GM19351 (cell line): Measurements from ENCODE around the gene RBM22.
A peak's percentile ranks its signal among the peaks of the same experiment; 100 is the strongest.

Source experiments
- ATAC-seq: cut with Tn5 transposase; IDR thresholded peaks from one replicate; pipeline ENCODE4 v1.9.1; 2021; ENCODE audit warnings: mild to moderate bottlenecking, moderate library complexity; ENCODE audit not compliant: unreplicated experiment

Gene RBM22

GRCh38 chr5:150672884-150673275, 28.0 kb downstream of the RBM22 start:
- no peak for ATAC-seq

- no peak for ATAC-seq
Measured at GRCh38 chr5:150672237-150672883, 28.5 kb downstream of the RBM22 start.

DNA sequence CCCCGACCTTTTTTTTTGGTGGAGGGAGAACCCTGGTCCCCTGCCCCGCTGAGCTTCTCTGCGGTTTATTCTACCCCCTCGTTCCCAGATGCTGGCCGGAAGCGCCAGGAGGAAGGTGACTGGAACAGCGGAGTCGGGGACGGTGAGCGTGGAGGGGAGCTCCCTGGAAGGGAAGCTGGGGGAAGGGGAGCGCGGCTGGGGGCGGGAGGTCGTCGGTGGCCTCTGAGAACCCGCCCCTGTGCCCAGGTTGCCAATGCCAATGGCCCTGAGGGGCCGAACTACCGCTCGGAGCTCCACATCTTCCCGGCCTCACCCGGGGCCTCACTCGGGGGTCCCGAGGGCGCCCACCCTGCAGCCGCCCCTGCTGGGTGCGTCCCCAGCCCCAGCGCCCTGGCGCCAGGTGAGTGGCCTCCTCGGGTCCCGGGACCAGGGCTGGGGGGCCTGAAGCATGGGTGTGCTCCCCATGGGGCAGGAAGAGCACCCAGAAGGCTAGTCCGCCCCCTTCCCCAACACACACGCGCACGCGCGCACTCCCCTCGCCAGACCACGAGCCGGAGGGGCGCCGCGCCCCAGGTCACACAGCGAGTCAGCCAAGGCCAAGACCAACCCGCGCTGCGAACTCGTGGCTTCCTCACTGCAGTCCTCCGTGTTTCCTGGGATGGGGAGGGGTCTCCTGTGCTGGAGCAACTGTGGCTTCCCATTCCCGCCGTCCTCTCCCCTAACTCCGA, 29.2 kb downstream of the RBM22 start:
- no peak for ATAC-seq

GRCh38 chr5:150670948-150671310, 29.9 kb downstream of the RBM22 start:
- no peak for ATAC-seq

DNA sequence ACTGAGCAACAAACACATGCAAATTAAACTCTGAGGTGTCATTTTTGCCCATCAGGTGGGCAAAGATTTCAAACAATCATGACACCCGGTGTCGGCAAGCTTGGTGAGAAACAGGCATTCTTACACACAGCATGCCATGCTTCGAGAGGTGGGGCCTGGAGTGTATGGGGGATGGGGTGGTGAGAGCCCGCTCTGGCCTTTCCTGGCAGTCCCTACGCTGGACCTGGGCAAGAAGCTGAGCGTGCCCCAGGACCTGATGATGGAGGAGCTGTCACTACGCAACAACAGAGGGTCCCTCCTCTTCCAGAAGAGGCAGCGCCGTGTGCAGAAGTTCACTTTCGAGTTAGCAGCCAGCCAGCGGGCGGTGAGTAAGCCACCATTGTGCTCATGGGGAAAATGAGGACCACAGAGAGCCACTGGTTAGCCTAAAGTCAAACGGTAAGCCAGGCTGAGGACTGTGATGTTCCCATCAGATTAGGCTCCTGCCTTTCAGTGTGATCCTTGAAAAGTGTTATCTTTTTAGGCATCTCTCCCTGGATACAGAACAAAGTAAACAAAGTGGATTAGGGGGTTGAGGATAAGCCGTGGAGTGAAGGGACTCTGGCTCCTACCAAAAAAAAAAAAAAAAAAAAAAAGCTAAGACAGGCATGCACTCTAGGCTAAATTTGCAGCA, 30.5 kb downstream of the RBM22 start:
- no peak for ATAC-seq

DNA sequence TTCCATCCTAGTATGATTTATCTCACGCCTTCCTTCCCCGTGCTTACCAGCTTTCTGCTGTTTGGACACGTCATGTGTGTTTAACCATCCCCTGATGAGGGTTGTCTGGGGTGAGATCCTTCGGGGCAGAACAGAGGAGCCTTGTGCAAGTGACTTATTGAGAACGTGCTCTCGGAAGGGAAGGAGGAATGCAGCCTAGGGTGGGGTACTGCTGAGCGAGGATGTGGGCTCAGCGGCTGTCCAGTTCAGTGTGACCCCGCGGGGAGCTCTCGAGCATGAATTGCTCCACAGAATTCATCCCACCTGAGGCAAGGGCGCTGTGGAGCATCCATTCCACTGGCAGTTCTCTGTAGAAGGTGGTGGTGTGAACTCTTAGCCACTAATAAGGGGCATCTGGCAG, 35.8 kb downstream of the RBM22 start:
- ATAC-seq = no peak

GRCh38 chr5:150663936-150664335, 36.9 kb downstream of the RBM22 start:
- ATAC-seq = no peak

DNA sequence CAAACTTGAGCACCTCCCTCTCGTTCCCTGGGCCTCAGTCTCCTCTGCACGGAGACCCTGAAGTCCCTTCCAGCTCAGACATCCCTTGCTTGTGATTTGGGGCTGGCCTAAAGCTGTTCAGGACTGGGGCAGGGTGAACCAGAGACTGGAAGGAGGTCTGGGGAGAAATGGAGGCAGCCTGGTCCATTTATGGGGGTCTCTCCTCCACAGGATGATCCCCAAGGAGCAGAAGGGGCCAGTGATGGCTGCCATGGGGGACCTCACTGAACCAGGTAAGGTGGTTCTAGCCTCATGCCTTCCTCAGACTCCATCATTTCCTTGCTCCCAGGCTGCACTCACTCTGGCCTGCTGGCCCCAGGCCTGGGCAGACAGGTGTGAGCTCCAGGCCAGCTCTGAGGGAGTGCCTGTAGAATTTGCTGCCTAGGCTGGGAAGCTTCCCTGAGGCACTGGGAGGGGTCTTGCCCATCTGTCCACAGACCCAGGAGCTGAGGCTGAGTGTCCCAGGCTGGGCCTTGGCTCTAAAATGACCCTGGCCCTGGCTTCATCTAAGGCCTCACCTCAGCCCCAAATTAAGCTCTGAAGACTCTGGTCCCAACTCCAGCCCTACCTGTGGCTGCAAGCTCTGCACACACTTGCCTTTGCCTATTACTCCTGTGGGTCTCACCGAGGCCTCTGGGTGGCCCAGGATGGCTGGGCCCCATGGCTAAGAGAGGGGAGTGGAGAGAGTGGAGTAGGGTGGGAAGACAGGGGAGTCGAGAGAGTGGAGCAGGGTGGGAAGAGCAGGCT, 37.9 kb downstream of the RBM22 start:
- no peak for ATAC-seq

GRCh38 chr5:150661821-150662596, 38.9 kb downstream of the RBM22 start:
- ATAC-seq = no peak

- ATAC-seq = no peak
Measured at GRCh38 chr5:150661086-150661485, 39.8 kb downstream of the RBM22 start, which contains the start of gene MYOZ3. TSS of gene MYOZ3 (plus strand) at chr5:150661251. CDS start at chr5:150662942, 1,691 bp downstream.

GRCh38 chr5:150660108-150660831, 40.6 kb downstream of the RBM22 start:
- ATAC-seq = no peak

DNA sequence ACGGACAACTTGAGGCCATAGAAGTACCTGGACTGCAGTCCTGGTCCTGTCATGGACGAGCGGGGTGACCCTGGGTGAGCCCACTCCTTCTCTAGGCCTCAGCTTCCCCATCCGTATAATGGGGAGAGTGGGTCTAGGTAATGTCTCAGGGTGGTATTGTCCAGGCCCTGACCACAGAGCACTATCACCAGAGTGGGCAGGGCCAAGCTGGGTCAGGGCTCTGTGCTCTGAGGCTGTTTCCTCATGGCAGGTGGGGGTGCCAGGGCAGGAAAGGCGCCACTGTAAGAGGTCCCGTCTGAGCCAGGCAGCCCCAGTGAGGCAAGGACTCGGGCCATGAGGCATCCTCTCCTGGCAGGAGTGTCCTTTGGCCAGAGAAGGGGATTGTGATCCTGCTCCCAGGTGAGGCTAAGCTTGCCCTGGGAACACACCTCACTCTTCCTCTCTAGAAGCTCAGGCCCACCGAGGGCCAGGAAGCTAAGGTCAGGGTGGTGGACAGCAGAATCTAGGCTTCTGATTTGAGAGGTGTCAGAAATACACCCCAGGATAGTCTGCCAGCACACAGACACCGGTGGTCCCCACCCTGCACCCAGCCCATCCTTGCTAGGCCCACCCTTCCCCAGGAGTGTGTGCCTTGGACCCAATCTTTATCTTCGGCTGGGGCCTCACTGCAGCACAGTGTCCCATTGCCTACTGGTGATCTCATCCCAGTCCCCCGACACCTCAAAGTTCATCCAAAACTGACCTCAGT, 41.3 kb downstream of the RBM22 start:
- no peak for ATAC-seq

GRCh38 chr5:150658699-150659265, 42.1 kb downstream of the RBM22 start:
- no peak for ATAC-seq

GRCh38 chr5:150658121-150658520, 42.7 kb downstream of the RBM22 start:
- no peak for ATAC-seq

- peak; percentile 70 for ATAC-seq
Measured at GRCh38 chr5:150656191-150657132, 44.4 kb downstream of the RBM22 start.

- ATAC-seq = no peak
Measured at GRCh38 chr5:150655221-150655620, 45.6 kb downstream of the RBM22 start.

- ATAC-seq = no peak
Measured at GRCh38 chr5:150653762-150654556, 46.9 kb downstream of the RBM22 start.
